Measurements from ENCODE around the gene SERINC2. TPM values are rescaled to one million over a fixed set of nuclear protein-coding genes. Genes with fewer than 3 reads are reported as not detected.

The SERINC2 gene
- total and polyA plus RNA-seq, 10 donors, result 1.3 to 8.7 (median 2.6) TPM

- WGBS, 5 donors, result 69 to 90% (median 78%) methylated on average over 6 of the region's 6 CpGs
- Histone ChIP-seq H3K27me3 (replicated peaks in 1 of 7) (peaks cover 0 to 65% (median 26%) of the 10 kb centered on the region in 7 donors), H3K36me3 (no peaks in the 10 kb centered on the region), H3K4me3 (no peak overlapping the region), H3K4me1 (peaks cover 6 to 19% (median 14%) of the 10 kb centered on the region in 6 donors), H3K9me3 (no peaks in the 10 kb centered on the region), H3K27ac (no peak overlapping the region)
- DNase-seq, result no peak
- intact Hi-C loops (cut with DNase I; ENCODE audit: low total_unique reads), result no loop called here
- no peak for TF ChIP-seq POLR2A (IDR thresholded peaks at IDR 0.05)
- TF ChIP-seq POLR2AphosphoS5 (IDR thresholded peaks at IDR 0.05), result no peak
- TF ChIP-seq CTCF (IDR thresholded peaks at IDR 0.05 in 8 of 11, conservative IDR thresholded peaks at IDR 0.05 in 3 of 11), result no peak
These were observed 2.8 kb upstream of the SERINC2 start for GRCh38 chr1:31409946-31410858.

DNA sequence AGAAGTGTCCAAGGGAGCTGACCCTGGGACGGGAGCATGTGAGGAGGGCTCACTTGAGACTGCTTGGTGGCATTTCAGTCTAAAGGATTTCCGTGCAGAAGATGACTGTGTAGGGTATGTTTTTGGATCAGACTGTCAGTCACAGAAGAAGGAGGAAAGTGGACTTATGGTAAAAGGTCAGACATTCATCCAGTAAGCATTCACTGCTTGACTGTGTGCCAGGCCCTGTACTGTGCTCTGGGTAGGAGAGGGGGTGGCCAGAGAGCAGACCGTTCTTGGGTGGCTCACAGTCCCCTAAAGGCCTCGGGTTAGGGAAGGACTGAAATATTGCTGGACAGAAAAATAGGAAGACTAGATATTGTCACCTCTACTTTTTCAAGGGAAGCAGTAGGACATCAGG lies 2.1 kb upstream of the SERINC2 start:
- WGBS, 5 donors, result 74 to 95% (median 77%) methylated on average over 4 of the region's 4 CpGs
- H3K9me3 ChIP-seq, result no peaks in the 10 kb centered on the region
- intact Hi-C loops (cut with DNase I; ENCODE audit: low total_unique reads), result no loop called here
- H3K4me1 ChIP-seq, result peaks cover 6 to 19% (median 14%) of the 10 kb centered on the region in 6 donors
- TF ChIP-seq CTCF (IDR thresholded peaks at IDR 0.05 in 8 of 11, conservative IDR thresholded peaks at IDR 0.05 in 3 of 11), result no peak
- no peak for TF ChIP-seq POLR2A (IDR thresholded peaks at IDR 0.05)
- no peak for TF ChIP-seq POLR2AphosphoS5 (IDR thresholded peaks at IDR 0.05)
- no peaks in the 10 kb centered on the region for H3K36me3 ChIP-seq
- no peak for DNase-seq
- peaks cover 0 to 69% (median 26%) of the 10 kb centered on the region in 7 donors for H3K27me3 ChIP-seq (replicated peaks in 1 of 7)
- H3K4me3 ChIP-seq, result no peak overlapping the region
- no peak overlapping the region for H3K27ac ChIP-seq

DNA sequence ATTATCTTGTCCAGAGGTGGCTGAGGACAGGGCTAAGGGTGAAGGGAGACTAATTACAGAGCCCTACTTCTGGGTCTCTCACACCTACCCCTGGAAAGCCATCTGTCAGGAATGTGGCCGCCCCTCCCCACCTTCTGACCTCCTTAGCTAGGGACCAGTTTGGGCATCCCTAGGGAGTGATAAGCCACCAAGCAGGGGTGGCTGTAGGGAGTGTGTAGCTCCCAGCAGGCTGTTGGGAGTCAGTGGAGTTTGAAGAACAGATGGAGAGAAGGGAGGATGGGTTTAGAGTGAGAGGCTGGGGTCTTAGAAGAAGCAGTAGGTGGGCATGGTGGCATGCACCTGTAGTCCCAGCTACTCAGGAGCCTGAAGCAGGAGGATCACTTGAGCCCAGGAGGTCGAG lies 808 bp upstream of the SERINC2 start:
- intact Hi-C loops (cut with DNase I; ENCODE audit: low total_unique reads), result no loop called here
- TF ChIP-seq POLR2A (IDR thresholded peaks at IDR 0.05), result no peak
- TF ChIP-seq CTCF (IDR thresholded peaks at IDR 0.05 in 8 of 11, conservative IDR thresholded peaks at IDR 0.05 in 3 of 11), result no peak
- TF ChIP-seq POLR2AphosphoS5 (IDR thresholded peaks at IDR 0.05), result no peak
- no peaks in the 10 kb centered on the region for H3K9me3 ChIP-seq
- peaks cover 0 to 69% (median 26%) of the 10 kb centered on the region in 7 donors for H3K27me3 ChIP-seq (replicated peaks in 1 of 7)
- H3K4me1 ChIP-seq, result peaks cover 6 to 19% (median 14%) of the 10 kb centered on the region in 6 donors
- H3K36me3 ChIP-seq, result no peaks in the 10 kb centered on the region
- no peak for DNase-seq
- 51 to 65% (median 58%) methylated on average over 2 of the region's 2 CpGs for whole genome bisulfite sequencing, 5 donors
- no peak overlapping the region for H3K27ac ChIP-seq
- peak overlapping the region in 1 of 8 donors; percentile 76 for H3K4me3 ChIP-seq

DNA sequence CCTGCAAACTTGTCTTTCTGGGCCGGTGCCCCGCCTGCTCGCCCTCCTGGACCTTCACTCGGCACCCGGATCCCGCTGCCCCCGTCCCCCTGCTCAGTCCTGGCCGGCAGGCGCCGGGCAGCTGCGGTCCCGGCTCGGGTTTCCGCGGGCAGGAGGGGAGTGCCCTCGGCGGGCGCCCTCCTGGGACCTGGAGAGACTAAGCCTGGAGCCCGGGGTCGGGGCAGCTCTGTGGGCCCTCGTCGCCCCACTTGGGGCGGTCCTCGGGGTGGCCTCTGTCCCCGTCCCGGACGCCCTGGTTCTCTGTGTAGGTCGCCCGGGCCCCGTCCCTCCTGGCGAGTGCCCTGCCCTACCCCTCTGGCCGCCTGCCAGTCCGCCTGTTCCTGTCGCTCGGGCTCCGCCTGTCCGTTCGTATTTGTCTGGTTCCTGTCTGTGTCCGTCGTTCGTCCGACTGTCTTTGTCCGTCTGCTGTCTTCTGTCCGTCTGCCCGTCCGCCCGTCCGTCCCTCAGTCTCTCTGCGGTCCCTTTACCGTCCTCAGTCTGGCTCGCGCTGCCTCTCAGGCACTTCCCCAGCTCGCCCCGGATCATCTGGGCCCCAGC lies 490 bp downstream of the SERINC2 start:
- WGBS, 5 donors, result 0 to 2% (median 1%) methylated on average over 38 to 54 of the region's 54 CpGs
- peak; percentile 87 for DNase-seq
- H3K27ac ChIP-seq, result peak overlapping the region in 2 of 8 donors; percentile 61 to 68

More for the DNA sequence above, 490 bp downstream of the SERINC2 start:
- Histone ChIP-seq H3K36me3 (no peaks in the 10 kb centered on the region), H3K27me3 (replicated peaks in 1 of 7) (peaks cover 0 to 69% (median 26%) of the 10 kb centered on the region in 7 donors), H3K9me3 (no peaks in the 10 kb centered on the region), H3K4me3 (peak overlapping the region; percentile 51 to 76 (median 60)), H3K4me1 (peaks cover 6 to 19% (median 14%) of the 10 kb centered on the region in 6 donors)
- TF ChIP-seq CTCF (IDR thresholded peaks at IDR 0.05 in 8 of 11, conservative IDR thresholded peaks at IDR 0.05 in 3 of 11) (no peak), POLR2AphosphoS5 (IDR thresholded peaks at IDR 0.05) (peak; percentile 17 to 73 (median 37))
- intact Hi-C loops (cut with DNase I; ENCODE audit: low total_unique reads), result no loop called here

Data from spleen (tissue), 11 donors.